ELF-1 (cell line): ENCODE results near the gene OTOF.

Experiments
- DNase-seq: peaks from one replicate; pipeline ENCODE4 v3.0.0-alpha.2; 2016; ENCODE audit warnings: low read depth, low spot score

OTOF gene

GRCh38 chr2:26412091-26412673, 65.7 kb downstream of the OTOF start:
- no peak for DNase-seq

- no peak for DNase-seq
These were observed 66.5 kb downstream of the OTOF start for GRCh38 chr2:26411419-26411818.

- DNase-seq = no peak
These were observed 67.1 kb downstream of the OTOF start for GRCh38 chr2:26410764-26411243.

DNA sequence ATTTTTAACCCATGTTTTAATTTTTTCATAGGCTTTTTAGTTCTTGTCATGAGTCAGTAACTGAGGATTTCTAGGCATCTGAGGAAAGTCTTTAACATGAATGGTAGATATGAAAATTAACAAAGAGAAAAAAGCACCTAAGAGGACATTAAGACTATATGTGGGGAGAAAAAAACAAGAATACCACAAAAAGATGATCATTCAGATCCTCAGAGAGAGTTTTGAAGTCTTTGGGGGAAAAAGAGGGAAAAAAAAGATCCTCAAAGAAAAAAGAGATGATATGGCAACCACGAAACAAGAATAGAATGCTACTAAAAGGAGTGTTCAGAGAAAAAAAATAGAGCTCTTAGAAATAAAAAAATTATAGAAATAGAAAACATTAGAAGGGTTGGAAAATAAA, 68.1 kb downstream of the OTOF start:
- no peak for DNase-seq

DNA sequence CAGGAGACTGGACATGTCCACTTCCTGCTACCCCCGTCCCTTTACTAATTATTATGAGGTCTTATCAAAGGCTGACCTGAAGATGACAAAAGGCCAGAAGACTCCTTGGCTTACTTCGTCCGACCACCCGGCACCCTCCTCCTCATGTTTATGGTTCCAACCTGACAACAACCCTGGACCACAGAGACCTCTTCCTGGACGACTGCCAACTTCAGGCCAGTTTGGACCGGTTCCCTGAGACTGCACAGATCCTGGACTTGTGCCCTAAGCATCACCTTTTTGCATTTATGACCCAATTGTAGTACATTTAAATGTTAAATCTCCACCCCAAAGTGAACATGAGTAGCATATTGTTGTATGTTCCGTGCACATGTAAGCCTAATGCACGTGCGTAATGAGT, 70.4 kb downstream of the OTOF start:
- DNase-seq = no peak
